ENCODE measurements around the gene DLGAP1. TPM values are rescaled to one million over a fixed set of nuclear protein-coding genes. Genes with fewer than 3 reads are reported as not detected.
A peak's percentile ranks its signal among the peaks of the same experiment; 100 is the strongest.

DLGAP1 gene
- total RNA-seq, 1 donor from 2014 or later = 11.5 TPM

GRCh38 chr18:4270016-4270415 lies 185.1 kb downstream of the DLGAP1 start:
- Mint-ChIP-seq H3K27ac (ENCODE audit: unreplicated experiment) (no peak overlapping the region), H3K9me3 (no peaks in the 10 kb centered on the region), H3K27me3 (ENCODE audit: low read depth) (no peaks in the 10 kb centered on the region), H3K4me3 (no peak overlapping the region), H3K4me1 (no peaks in the 10 kb centered on the region), H3K36me3 (ENCODE audit: low read depth) (no peaks in the 10 kb centered on the region)
- DNase-seq (ENCODE audit: low read depth, low spot score) = no peak
- no peak for TF ChIP-seq CTCF (conservative IDR thresholded peaks at IDR 0.05)

- no peak for DNase-seq (ENCODE audit: low read depth, low spot score)
- no peaks in the 10 kb centered on the region for H3K4me1 Mint-ChIP-seq
- H3K36me3 Mint-ChIP-seq (ENCODE audit: low read depth) = no peaks in the 10 kb centered on the region
- no peaks in the 10 kb centered on the region for H3K27me3 Mint-ChIP-seq (ENCODE audit: low read depth)
- H3K27ac Mint-ChIP-seq (ENCODE audit: unreplicated experiment) = no peak overlapping the region
- no peak overlapping the region for H3K4me3 Mint-ChIP-seq
- no peaks in the 10 kb centered on the region for H3K9me3 Mint-ChIP-seq
- no peak for TF ChIP-seq CTCF (conservative IDR thresholded peaks at IDR 0.05)
Measured at GRCh38 chr18:4267641-4268040, 187.5 kb downstream of the DLGAP1 start.

- H3K27ac Mint-ChIP-seq (ENCODE audit: unreplicated experiment) = peak overlapping the region; percentile 66
- H3K4me1 Mint-ChIP-seq = no peaks in the 10 kb centered on the region
- no peaks in the 10 kb centered on the region for H3K9me3 Mint-ChIP-seq
- no peak overlapping the region for H3K4me3 Mint-ChIP-seq
- no peak for DNase-seq (ENCODE audit: low read depth, low spot score)
- no peaks in the 10 kb centered on the region for H3K36me3 Mint-ChIP-seq (ENCODE audit: low read depth)
- TF ChIP-seq CTCF (conservative IDR thresholded peaks at IDR 0.05) = no peak
- H3K27me3 Mint-ChIP-seq (ENCODE audit: low read depth) = no peaks in the 10 kb centered on the region
Measured at GRCh38 chr18:4264347-4264791, 190.7 kb downstream of the DLGAP1 start.

- TF ChIP-seq CTCF (conservative IDR thresholded peaks at IDR 0.05) = no peak
Measured at GRCh38 chr18:4260107-4260506, 195.0 kb downstream of the DLGAP1 start.

GRCh38 chr18:4256766-4257417 lies 198.2 kb downstream of the DLGAP1 start:
- TF ChIP-seq CTCF (conservative IDR thresholded peaks at IDR 0.05) = no peak
- Mint-ChIP-seq H3K36me3 (ENCODE audit: low read depth) (no peaks in the 10 kb centered on the region), H3K9me3 (no peaks in the 10 kb centered on the region), H3K4me1 (peaks cover 36% of the 10 kb centered on the region), H3K27me3 (ENCODE audit: low read depth) (no peaks in the 10 kb centered on the region), H3K4me3 (no peak overlapping the region), H3K27ac (ENCODE audit: unreplicated experiment) (no peak overlapping the region)
- DNase-seq (ENCODE audit: low read depth, low spot score) = no peak

More at GRCh38 chr18:4260107-4260506, 195.0 kb downstream of the DLGAP1 start:
- H3K36me3 Mint-ChIP-seq (ENCODE audit: low read depth) = no peaks in the 10 kb centered on the region
- H3K9me3 Mint-ChIP-seq = no peaks in the 10 kb centered on the region
- H3K4me1 Mint-ChIP-seq = peaks cover 14% of the 10 kb centered on the region
- DNase-seq (ENCODE audit: low read depth, low spot score) = no peak
- H3K27ac Mint-ChIP-seq (ENCODE audit: unreplicated experiment) = no peak overlapping the region
- H3K4me3 Mint-ChIP-seq = no peak overlapping the region
- no peaks in the 10 kb centered on the region for H3K27me3 Mint-ChIP-seq (ENCODE audit: low read depth)
